NB4 (cell line): Measurements from ENCODE around the gene AANAT.

Source experiments
- MYC ChIP-seq: IDR thresholded peaks from 2 replicates; pipeline ENCODE4 v1.6.1; 2011; ENCODE audit warnings: low read depth, low read length
- POLR2A ChIP-seq: IDR thresholded peaks from 2 replicates; pipeline ENCODE4 v1.6.1; 2011; ENCODE audit warnings: mild to moderate bottlenecking; ENCODE audit not compliant: insufficient read length; ENCODE audit errors: extremely low read depth
- TF ChIP-seq, protein P1 (sequence below): IDR thresholded peaks from one replicate; pipeline ENCODE4 v1.5.1; 2012; ENCODE audit warnings: low read depth, low read length

- TF ChIP-seq, protein P1, sequence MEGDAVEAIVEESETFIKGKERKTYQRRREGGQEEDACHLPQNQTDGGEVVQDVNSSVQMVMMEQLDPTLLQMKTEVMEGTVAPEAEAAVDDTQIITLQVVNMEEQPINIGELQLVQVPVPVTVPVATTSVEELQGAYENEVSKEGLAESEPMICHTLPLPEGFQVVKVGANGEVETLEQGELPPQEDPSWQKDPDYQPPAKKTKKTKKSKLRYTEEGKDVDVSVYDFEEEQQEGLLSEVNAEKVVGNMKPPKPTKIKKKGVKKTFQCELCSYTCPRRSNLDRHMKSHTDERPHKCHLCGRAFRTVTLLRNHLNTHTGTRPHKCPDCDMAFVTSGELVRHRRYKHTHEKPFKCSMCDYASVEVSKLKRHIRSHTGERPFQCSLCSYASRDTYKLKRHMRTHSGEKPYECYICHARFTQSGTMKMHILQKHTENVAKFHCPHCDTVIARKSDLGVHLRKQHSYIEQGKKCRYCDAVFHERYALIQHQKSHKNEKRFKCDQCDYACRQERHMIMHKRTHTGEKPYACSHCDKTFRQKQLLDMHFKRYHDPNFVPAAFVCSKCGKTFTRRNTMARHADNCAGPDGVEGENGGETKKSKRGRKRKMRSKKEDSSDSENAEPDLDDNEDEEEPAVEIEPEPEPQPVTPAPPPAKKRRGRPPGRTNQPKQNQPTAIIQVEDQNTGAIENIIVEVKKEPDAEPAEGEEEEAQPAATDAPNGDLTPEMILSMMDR: no peak
- TF ChIP-seq POLR2A (no peak), MYC (no peak)
These were observed 15.2 kb upstream of the AANAT start for GRCh38 chr17:76452127-76452659.
